Measurements from ENCODE around the gene MUC21. TPM values are rescaled to one million over a fixed set of nuclear protein-coding genes. Genes with fewer than 3 reads are reported as not detected.

MUC21 gene
- total RNA-seq, 1 experiment from 2014 or later = not detected

DNA sequence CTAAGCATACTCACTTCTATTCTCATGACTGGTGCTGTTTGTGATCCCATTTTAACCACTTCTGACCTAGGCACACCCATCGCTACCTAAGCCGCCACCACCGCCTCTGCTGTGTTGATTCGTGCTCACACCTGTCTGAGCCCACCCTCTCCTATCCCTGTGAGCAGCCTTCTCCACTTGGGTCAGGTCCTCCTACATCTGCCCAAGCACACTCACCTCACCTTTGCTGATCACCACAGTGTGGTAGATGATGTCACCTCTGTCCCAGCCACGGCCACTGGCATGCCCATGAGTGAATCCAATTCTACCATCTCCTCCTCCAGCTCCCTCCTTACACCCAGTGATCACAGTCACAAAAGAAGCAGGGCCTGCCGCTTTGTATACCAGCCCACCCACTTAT, 47.6 kb downstream of the MUC21 start:
- Histone ChIP-seq H3K36me3 (ENCODE audit: insufficient read depth, low read length, poor library complexity, severe bottlenecking) (no peaks in the 10 kb centered on the region), H3K9me3 (ENCODE audit: low read depth, low read length, poor library complexity, severe bottlenecking) (no peaks in the 10 kb centered on the region), H3K4me1 (ENCODE audit: insufficient read depth, low read length, poor library complexity, severe bottlenecking) (no peaks in the 10 kb centered on the region), H3K27ac (ENCODE audit: low read depth, low read length, poor library complexity, severe bottlenecking) (no peak overlapping the region), H3K27me3 (replicated peaks; ENCODE audit: insufficient read depth, low read depth, low read length, poor library complexity) (no peaks in the 10 kb centered on the region), H3K4me3 (ENCODE audit: low read depth, low read length, poor library complexity, severe bottlenecking) (no peak overlapping the region)
- ChIA-PET CTCF (no interaction called here), POLR2A (ENCODE audit: low non-redundant PET) (no interaction called here)
- no peak for DNase-seq (ENCODE audit: low spot score)
- TF ChIP-seq, protein P1, sequence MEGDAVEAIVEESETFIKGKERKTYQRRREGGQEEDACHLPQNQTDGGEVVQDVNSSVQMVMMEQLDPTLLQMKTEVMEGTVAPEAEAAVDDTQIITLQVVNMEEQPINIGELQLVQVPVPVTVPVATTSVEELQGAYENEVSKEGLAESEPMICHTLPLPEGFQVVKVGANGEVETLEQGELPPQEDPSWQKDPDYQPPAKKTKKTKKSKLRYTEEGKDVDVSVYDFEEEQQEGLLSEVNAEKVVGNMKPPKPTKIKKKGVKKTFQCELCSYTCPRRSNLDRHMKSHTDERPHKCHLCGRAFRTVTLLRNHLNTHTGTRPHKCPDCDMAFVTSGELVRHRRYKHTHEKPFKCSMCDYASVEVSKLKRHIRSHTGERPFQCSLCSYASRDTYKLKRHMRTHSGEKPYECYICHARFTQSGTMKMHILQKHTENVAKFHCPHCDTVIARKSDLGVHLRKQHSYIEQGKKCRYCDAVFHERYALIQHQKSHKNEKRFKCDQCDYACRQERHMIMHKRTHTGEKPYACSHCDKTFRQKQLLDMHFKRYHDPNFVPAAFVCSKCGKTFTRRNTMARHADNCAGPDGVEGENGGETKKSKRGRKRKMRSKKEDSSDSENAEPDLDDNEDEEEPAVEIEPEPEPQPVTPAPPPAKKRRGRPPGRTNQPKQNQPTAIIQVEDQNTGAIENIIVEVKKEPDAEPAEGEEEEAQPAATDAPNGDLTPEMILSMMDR (conservative IDR thresholded peaks at IDR 0.05; ENCODE audit: low read depth, low read length) = no peak
- intact Hi-C loops (cut with micrococcal nuclease; ENCODE audit: unreplicated experiment) = no loop called here
- BruUV-seq (replicated peaks) = no TSS peak

DNA sequence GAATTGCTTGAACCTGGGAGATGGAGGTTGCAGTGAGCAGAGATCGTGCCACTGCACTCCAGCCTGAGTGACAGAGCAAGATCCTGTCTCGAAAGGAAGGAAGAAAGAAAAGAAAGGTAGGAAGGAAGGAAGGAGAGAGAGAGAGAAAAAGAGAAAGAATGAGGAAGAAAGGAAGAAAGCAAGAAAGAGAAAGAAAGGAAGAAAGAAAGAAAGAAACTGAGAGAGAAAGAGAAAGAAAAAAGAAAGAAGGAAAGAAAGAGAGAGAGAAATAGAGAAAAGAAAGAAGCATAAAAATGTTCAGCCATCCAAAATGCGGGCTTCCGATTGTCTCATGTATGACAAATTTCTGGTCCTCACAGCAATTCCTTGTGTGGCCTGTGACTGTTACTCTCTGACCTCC, 49.6 kb downstream of the MUC21 start:
- CTCF ChIA-PET = no interaction called here

DNA sequence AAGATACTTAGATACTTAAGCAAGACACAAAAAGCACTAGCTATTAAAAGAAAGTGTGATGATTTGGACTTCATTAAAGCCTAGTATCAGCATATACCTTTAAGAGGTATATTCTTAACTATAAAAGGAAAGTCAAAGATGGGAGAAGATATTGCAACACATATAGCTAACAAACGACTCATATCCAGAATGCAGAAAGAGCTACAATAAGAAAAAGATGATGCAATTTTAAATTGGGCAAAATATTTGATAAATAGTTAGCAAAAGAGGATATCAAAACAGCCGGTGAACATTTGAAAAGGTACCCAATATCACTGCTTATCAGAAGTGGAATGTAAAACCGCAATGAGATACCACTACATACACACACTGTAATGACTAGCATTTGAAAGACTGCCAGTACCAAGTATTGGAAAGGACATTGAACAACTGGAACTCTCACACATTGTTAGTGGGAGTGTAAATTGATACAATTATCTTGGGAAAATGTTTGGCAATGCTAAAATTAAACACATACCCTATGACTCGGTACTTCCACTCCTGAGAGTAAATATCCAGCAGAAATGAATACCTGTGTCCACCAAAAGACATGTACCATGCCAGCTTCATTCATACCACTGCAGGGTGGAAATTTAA, 52.5 kb downstream of the MUC21 start:
- no peaks in the 10 kb centered on the region for H3K9me3 ChIP-seq (ENCODE audit: low read depth, low read length, poor library complexity, severe bottlenecking)
- ChIA-PET POLR2A (ENCODE audit: low non-redundant PET) (no interaction called here), CTCF (interaction anchor here (1.2 kb wide), 1 partner anchor 51 kb away, joined by 3 read pairs; no protein-coding TSS in a partner anchor)
- no peaks in the 10 kb centered on the region for H3K27me3 ChIP-seq (replicated peaks; ENCODE audit: insufficient read depth, low read depth, low read length, poor library complexity)
- H3K4me3 ChIP-seq (ENCODE audit: low read depth, low read length, poor library complexity, severe bottlenecking) = no peak overlapping the region
- no peak for TF ChIP-seq EZH2 (IDR thresholded peaks at IDR 0.05; ENCODE audit: borderline replicate concordance, low read depth, low read length, poor library complexity, severe bottlenecking)
- TF ChIP-seq, protein P1 (conservative IDR thresholded peaks at IDR 0.05; ENCODE audit: low read depth, low read length) = no peak
- H3K4me1 ChIP-seq (ENCODE audit: insufficient read depth, low read length, poor library complexity, severe bottlenecking) = no peaks in the 10 kb centered on the region
- no TSS peak for BruUV-seq (replicated peaks)
- intact Hi-C loops (cut with micrococcal nuclease; ENCODE audit: unreplicated experiment) = no loop called here
- no peak for DNase-seq (ENCODE audit: low spot score)
- no peak overlapping the region for H3K27ac ChIP-seq (ENCODE audit: low read depth, low read length, poor library complexity, severe bottlenecking)
- H3K36me3 ChIP-seq (ENCODE audit: insufficient read depth, low read length, poor library complexity, severe bottlenecking) = no peaks in the 10 kb centered on the region

More for the DNA sequence above, 49.6 kb downstream of the MUC21 start:
- no peak for DNase-seq (ENCODE audit: low spot score)
- intact Hi-C loops (cut with micrococcal nuclease; ENCODE audit: unreplicated experiment) = no loop called here
- Histone ChIP-seq H3K9me3 (ENCODE audit: low read depth, low read length, poor library complexity, severe bottlenecking) (no peaks in the 10 kb centered on the region), H3K27ac (ENCODE audit: low read depth, low read length, poor library complexity, severe bottlenecking) (no peak overlapping the region), H3K4me3 (ENCODE audit: low read depth, low read length, poor library complexity, severe bottlenecking) (no peak overlapping the region), H3K27me3 (replicated peaks; ENCODE audit: insufficient read depth, low read depth, low read length, poor library complexity) (no peaks in the 10 kb centered on the region), H3K4me1 (ENCODE audit: insufficient read depth, low read length, poor library complexity, severe bottlenecking) (no peaks in the 10 kb centered on the region), H3K36me3 (ENCODE audit: insufficient read depth, low read length, poor library complexity, severe bottlenecking) (no peaks in the 10 kb centered on the region)
- POLR2A ChIA-PET (ENCODE audit: low non-redundant PET) = no interaction called here
- no TSS peak for BruUV-seq (replicated peaks)
- TF ChIP-seq EZH2 (IDR thresholded peaks at IDR 0.05; ENCODE audit: borderline replicate concordance, low read depth, low read length, poor library complexity, severe bottlenecking) = no peak
- TF ChIP-seq, protein P1 (conservative IDR thresholded peaks at IDR 0.05; ENCODE audit: low read depth, low read length) = no peak

Data from A673 (cell line).